Activated naive CD4-positive, alpha-beta T cell treated with anti-CD3 and anti-CD28 coated beads, Interleukin-2, amount 10 ng/mL, durations not matched to agents 7 days and 5 days (primary cell): ENCODE data around the gene NDOR1.

Experiments used
- CTCF ChIA-PET: fragments of 350-600 bp; sonication (Branson Sonifier 250); formaldehyde crosslinking; loops from one replicate; lab custom pipeline; 2021; ENCODE audit warnings: antibody characterized with exemption; lab: Charles Lee
- DNase-seq: peaks from one replicate; pipeline ENCODE4 v3.0.0-alpha.2; 2020
- H3K27ac Mint-ChIP-seq: one replicate; pipeline ENCODE4 v1.8.0; 2021; ENCODE audit warnings: mild to moderate bottlenecking, moderate library complexity, mixed read lengths
- H3K27me3 Mint-ChIP-seq: one replicate; pipeline ENCODE4 v1.8.0; 2021; ENCODE audit warnings: mild to moderate bottlenecking, mixed read lengths
- H3K36me3 Mint-ChIP-seq: one replicate; pipeline ENCODE4 v1.8.0; 2021; ENCODE audit warnings: mixed read lengths
- H3K4me1 Mint-ChIP-seq: one replicate; pipeline ENCODE4 v1.8.0; 2021; ENCODE audit warnings: mixed read lengths
- H3K4me3 Mint-ChIP-seq: one replicate; pipeline ENCODE4 v1.8.0; 2021; ENCODE audit warnings: mild to moderate bottlenecking, moderate library complexity, mixed read lengths
- H3K9me3 Mint-ChIP-seq: one replicate; pipeline ENCODE4 v1.8.0; 2021; ENCODE audit warnings: mixed read lengths

The NDOR1 gene

GRCh38 chr9:137192859-137193258, 12.6 kb upstream of the NDOR1 start:
- H3K27ac Mint-ChIP-seq, result peak overlapping the region; percentile 45

GRCh38 chr9:137193771-137194170, 11.7 kb upstream of the NDOR1 start:
- Mint-ChIP-seq H3K9me3 (no peaks in the 10 kb centered on the region), H3K27me3 (peaks cover 8% of the 10 kb centered on the region), H3K27ac (no peak overlapping the region), H3K4me1 (peaks cover 20% of the 10 kb centered on the region), H3K4me3 (no peak overlapping the region), H3K36me3 (peaks cover 11% of the 10 kb centered on the region)
- CTCF ChIA-PET, result interaction anchor here (1.0 kb wide), 1 partner anchor 31 kb away, joined by 3 read pairs; the partner anchor contains the start of gene CYSRT1
- no peak for DNase-seq

More at GRCh38 chr9:137192859-137193258, 12.6 kb upstream of the NDOR1 start:
- Mint-ChIP-seq H3K9me3 (no peaks in the 10 kb centered on the region), H3K27me3 (peaks cover 8% of the 10 kb centered on the region), H3K4me3 (no peak overlapping the region), H3K36me3 (peaks cover 13% of the 10 kb centered on the region), H3K4me1 (peaks cover 20% of the 10 kb centered on the region)
- DNase-seq, result no peak
- CTCF ChIA-PET, result interaction anchor here (1.0 to 1.6 kb wide), 3 partner anchors 15 to 32 kb away, joined by 3 read pairs; partner anchors contain the start of gene CYSRT1

- Mint-ChIP-seq H3K36me3 (peaks cover 7% of the 10 kb centered on the region), H3K27ac (no peak overlapping the region), H3K9me3 (no peaks in the 10 kb centered on the region), H3K4me1 (peaks cover 17% of the 10 kb centered on the region), H3K27me3 (peaks cover 8% of the 10 kb centered on the region), H3K4me3 (no peak overlapping the region)
- CTCF ChIA-PET, result no interaction called here
- DNase-seq, result no peak
Observed at GRCh38 chr9:137194388-137194787, 11.1 kb upstream of the NDOR1 start.

GRCh38 chr9:137194909-137195308, 10.6 kb upstream of the NDOR1 start:
- H3K4me3 Mint-ChIP-seq, result no peak overlapping the region
- CTCF ChIA-PET, result no interaction called here
- H3K27ac Mint-ChIP-seq, result no peak overlapping the region
- peaks cover 11% of the 10 kb centered on the region for H3K27me3 Mint-ChIP-seq
- no peak for DNase-seq
- no peaks in the 10 kb centered on the region for H3K9me3 Mint-ChIP-seq
- peaks cover 15% of the 10 kb centered on the region for H3K4me1 Mint-ChIP-seq
- H3K36me3 Mint-ChIP-seq, result peaks cover 7% of the 10 kb centered on the region

- Mint-ChIP-seq H3K36me3 (peaks cover 5% of the 10 kb centered on the region), H3K27ac (no peak overlapping the region), H3K4me1 (peaks cover 12% of the 10 kb centered on the region), H3K9me3 (no peaks in the 10 kb centered on the region), H3K27me3 (peaks cover 11% of the 10 kb centered on the region), H3K4me3 (no peak overlapping the region)
- CTCF ChIA-PET, result no interaction called here
- no peak for DNase-seq
Observed at GRCh38 chr9:137195525-137196220, 9.8 kb upstream of the NDOR1 start.

- H3K9me3 Mint-ChIP-seq, result no peaks in the 10 kb centered on the region
- H3K27ac Mint-ChIP-seq, result no peak overlapping the region
- no peak for DNase-seq
- CTCF ChIA-PET, result interaction anchor here (1.5 kb wide), 1 partner anchor 9 kb away, joined by 4 read pairs; no protein-coding TSS in a partner anchor
- H3K36me3 Mint-ChIP-seq, result peaks cover 3% of the 10 kb centered on the region
- H3K4me1 Mint-ChIP-seq, result peaks cover 24% of the 10 kb centered on the region
- peak overlapping the region; percentile 41 for H3K4me3 Mint-ChIP-seq
- H3K27me3 Mint-ChIP-seq, result peaks cover 11% of the 10 kb centered on the region
Observed at GRCh38 chr9:137198051-137198901, 7.2 kb upstream of the NDOR1 start.

GRCh38 chr9:137198902-137199283, 6.6 kb upstream of the NDOR1 start:
- Mint-ChIP-seq H3K4me3 (peak overlapping the region; percentile 41), H3K27me3 (peaks cover 11% of the 10 kb centered on the region), H3K27ac (no peak overlapping the region), H3K4me1 (peaks cover 29% of the 10 kb centered on the region), H3K36me3 (peaks cover 3% of the 10 kb centered on the region), H3K9me3 (no peaks in the 10 kb centered on the region)
- CTCF ChIA-PET, result interaction anchor here (1.5 kb wide), 1 partner anchor 10 kb away, joined by 4 read pairs; no protein-coding TSS in a partner anchor
- DNase-seq, result no peak

GRCh38 chr9:137199411-137200121, 5.9 kb upstream of the NDOR1 start:
- CTCF ChIA-PET, result interaction anchor here (1.5 kb wide), 1 partner anchor 11 kb away, joined by 4 read pairs; no protein-coding TSS in a partner anchor
- Mint-ChIP-seq H3K4me3 (peak overlapping the region; percentile 77), H3K36me3 (peaks cover 3% of the 10 kb centered on the region), H3K27ac (peak overlapping the region; percentile 60), H3K4me1 (peaks cover 35% of the 10 kb centered on the region), H3K27me3 (peaks cover 11% of the 10 kb centered on the region), H3K9me3 (no peaks in the 10 kb centered on the region)
- DNase-seq, result peak; percentile 34

GRCh38 chr9:137200311-137201204, 4.9 kb upstream of the NDOR1 start, which contains the start of gene TPRN:
Gene TPRN (minus strand): TSS chr9:137200741. CDS start chr9:137200711, 30 bp downstream.
- Mint-ChIP-seq H3K4me3 (peak within 1 kb of the TSS; percentile 80), H3K9me3 (no peaks in the 10 kb centered on the region), H3K36me3 (peaks cover 3% of the 10 kb centered on the region), H3K4me1 (peaks cover 39% of the 10 kb centered on the region), H3K27ac (peak within 1 kb of the TSS; percentile 81), H3K27me3 (peaks cover 11% of the 10 kb centered on the region)
- peak; percentile 99 for DNase-seq
- CTCF ChIA-PET, result interaction anchor here (0.5 to 1.5 kb wide), 5 partner anchors 11 to 594 kb away, joined by 3 to 5 read pairs (median 3); no protein-coding TSS in a partner anchor

- Mint-ChIP-seq H3K9me3 (no peaks in the 10 kb centered on the region), H3K4me3 (peak overlapping the region; percentile 80), H3K27me3 (peaks cover 11% of the 10 kb centered on the region), H3K27ac (peak overlapping the region; percentile 81), H3K36me3 (peaks cover 3% of the 10 kb centered on the region), H3K4me1 (peaks cover 47% of the 10 kb centered on the region)
- DNase-seq, result no peak
- CTCF ChIA-PET, result interaction anchor here (0.5 to 1.5 kb wide), 5 partner anchors 12 to 595 kb away, joined by 3 to 5 read pairs (median 3); no protein-coding TSS in a partner anchor
Observed at GRCh38 chr9:137201205-137201868, 4.2 kb upstream of the NDOR1 start.

- Mint-ChIP-seq H3K4me1 (peaks cover 61% of the 10 kb centered on the region), H3K4me3 (no peak overlapping the region)
- CTCF ChIA-PET, result interaction anchor here (1.1 to 1.5 kb wide), 2 partner anchors 24 to 134 kb away, joined by 3 to 4 read pairs; partner anchors contain the start of gene RNF224
Observed at GRCh38 chr9:137202966-137203365, 2.5 kb upstream of the NDOR1 start.

GRCh38 chr9:137204731-137205125, 772 bp upstream of the NDOR1 start:
- Mint-ChIP-seq H3K27me3 (peaks cover under 1% of the 10 kb centered on the region), H3K36me3 (peaks cover 16% of the 10 kb centered on the region), H3K4me1 (peaks cover 54% of the 10 kb centered on the region), H3K9me3 (no peaks in the 10 kb centered on the region), H3K27ac (peak overlapping the region; percentile 92), H3K4me3 (peak overlapping the region; percentile 92)
- CTCF ChIA-PET, result interaction anchor here (1.0 to 1.8 kb wide), 4 partner anchors 9 to 136 kb away, joined by 3 to 4 read pairs (median 4); no protein-coding TSS in a partner anchor
- no peak for DNase-seq

More at GRCh38 chr9:137202966-137203365, 2.5 kb upstream of the NDOR1 start:
- Mint-ChIP-seq H3K9me3 (no peaks in the 10 kb centered on the region), H3K27me3 (peaks cover 9% of the 10 kb centered on the region), H3K27ac (no peak overlapping the region), H3K36me3 (peaks cover 10% of the 10 kb centered on the region)
- no peak for DNase-seq
